ENCODE results near the gene FAM120C. TPM values are rescaled to one million over a fixed set of nuclear protein-coding genes. Genes with fewer than 3 reads are reported as not detected.

Gene FAM120C
- total RNA-seq, 2 donors from 2014 or later = 10.5 to 14.9 TPM

DNA sequence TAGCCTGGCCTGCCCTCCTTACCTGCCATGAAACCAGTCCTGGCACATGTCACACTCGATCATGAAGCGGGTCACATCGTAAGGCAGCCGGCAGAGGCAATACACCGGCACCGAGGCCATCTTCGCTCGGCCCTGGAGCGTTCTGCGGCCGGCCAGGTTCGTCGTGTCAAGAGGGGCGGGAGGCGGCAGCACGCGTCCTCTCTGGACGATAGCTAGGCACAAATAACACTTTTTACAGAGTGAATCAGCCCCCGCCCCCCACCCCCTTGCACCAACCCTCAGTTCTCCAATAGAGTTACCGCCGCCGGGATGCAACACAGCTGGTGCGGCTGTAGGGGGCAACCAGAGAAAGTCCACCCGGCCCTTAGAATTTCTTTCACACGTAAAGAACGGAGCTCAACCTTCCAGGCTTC is 140.4 kb downstream of the FAM120C start:
- intact Hi-C loops (cut with DNase I) = loop anchor here (5.0 to 10.0 kb wide), 3 partner anchors 142 to 765 kb away; partner anchors contain the start of genes FAM120C, HUWE1 and MAGED2

DNA sequence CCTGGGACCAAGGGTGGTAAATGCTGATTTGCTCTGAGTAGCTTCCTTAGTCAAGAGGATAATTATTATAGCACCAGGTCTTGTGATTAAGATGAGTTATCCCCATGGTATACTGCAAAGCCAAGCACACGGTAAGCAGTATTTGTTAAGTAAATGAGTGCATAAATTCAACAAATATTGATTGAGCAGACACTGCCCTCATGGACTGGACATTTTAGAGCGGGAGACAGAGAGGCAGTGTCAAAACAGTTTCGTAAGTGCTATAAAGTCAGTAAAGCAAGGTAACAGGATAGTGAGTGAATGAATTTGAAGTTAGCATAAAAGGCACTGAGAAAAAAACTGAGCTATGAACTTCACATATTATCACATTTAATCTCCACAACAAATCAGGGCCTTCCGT is 152.7 kb downstream of the FAM120C start:
- Histone ChIP-seq H3K36me3 (no peaks in the 10 kb centered on the region), H3K4me1 (replicated peaks) (no peaks in the 10 kb centered on the region), H3K9me3 (no peaks in the 10 kb centered on the region), H3K27ac (peak overlapping the region; percentile 43 to 49), H3K27me3 (replicated peaks; ENCODE audit: insufficient read depth) (no peaks in the 10 kb centered on the region), H3K4me3 (no peak overlapping the region)
- intact Hi-C loops (cut with DNase I) = no loop called here
- 49% methylated on average over 4 of the region's 4 CpGs for WGBS
- no peak for TF ChIP-seq POLR2A (IDR thresholded peaks at IDR 0.05)
- no peak for TF ChIP-seq POLR2AphosphoS5 (IDR thresholded peaks at IDR 0.05)
- TF ChIP-seq, protein P1, sequence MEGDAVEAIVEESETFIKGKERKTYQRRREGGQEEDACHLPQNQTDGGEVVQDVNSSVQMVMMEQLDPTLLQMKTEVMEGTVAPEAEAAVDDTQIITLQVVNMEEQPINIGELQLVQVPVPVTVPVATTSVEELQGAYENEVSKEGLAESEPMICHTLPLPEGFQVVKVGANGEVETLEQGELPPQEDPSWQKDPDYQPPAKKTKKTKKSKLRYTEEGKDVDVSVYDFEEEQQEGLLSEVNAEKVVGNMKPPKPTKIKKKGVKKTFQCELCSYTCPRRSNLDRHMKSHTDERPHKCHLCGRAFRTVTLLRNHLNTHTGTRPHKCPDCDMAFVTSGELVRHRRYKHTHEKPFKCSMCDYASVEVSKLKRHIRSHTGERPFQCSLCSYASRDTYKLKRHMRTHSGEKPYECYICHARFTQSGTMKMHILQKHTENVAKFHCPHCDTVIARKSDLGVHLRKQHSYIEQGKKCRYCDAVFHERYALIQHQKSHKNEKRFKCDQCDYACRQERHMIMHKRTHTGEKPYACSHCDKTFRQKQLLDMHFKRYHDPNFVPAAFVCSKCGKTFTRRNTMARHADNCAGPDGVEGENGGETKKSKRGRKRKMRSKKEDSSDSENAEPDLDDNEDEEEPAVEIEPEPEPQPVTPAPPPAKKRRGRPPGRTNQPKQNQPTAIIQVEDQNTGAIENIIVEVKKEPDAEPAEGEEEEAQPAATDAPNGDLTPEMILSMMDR (IDR thresholded peaks at IDR 0.05) = no peak
- DNase-seq (ENCODE audit: low spot score) = no peak

More for the DNA sequence above, 140.4 kb downstream of the FAM120C start:
- DNase-seq (ENCODE audit: low spot score) = peak; percentile 8
- no peaks in the 10 kb centered on the region for H3K27me3 ChIP-seq (replicated peaks; ENCODE audit: insufficient read depth)
- peak overlapping the region; percentile 93 to 94 for H3K27ac ChIP-seq
- 0% methylated on average over 19 of the region's 26 CpGs for WGBS
- H3K36me3 ChIP-seq = no peaks in the 10 kb centered on the region
- H3K4me1 ChIP-seq (replicated peaks) = no peaks in the 10 kb centered on the region
- TF ChIP-seq, protein P1 (IDR thresholded peaks at IDR 0.05) = no peak
- TF ChIP-seq POLR2AphosphoS5 (IDR thresholded peaks at IDR 0.05) (no peak), POLR2A (IDR thresholded peaks at IDR 0.05) (no peak)
- H3K4me3 ChIP-seq = peak overlapping the region; percentile 52 to 58
- no peaks in the 10 kb centered on the region for H3K9me3 ChIP-seq

DNA sequence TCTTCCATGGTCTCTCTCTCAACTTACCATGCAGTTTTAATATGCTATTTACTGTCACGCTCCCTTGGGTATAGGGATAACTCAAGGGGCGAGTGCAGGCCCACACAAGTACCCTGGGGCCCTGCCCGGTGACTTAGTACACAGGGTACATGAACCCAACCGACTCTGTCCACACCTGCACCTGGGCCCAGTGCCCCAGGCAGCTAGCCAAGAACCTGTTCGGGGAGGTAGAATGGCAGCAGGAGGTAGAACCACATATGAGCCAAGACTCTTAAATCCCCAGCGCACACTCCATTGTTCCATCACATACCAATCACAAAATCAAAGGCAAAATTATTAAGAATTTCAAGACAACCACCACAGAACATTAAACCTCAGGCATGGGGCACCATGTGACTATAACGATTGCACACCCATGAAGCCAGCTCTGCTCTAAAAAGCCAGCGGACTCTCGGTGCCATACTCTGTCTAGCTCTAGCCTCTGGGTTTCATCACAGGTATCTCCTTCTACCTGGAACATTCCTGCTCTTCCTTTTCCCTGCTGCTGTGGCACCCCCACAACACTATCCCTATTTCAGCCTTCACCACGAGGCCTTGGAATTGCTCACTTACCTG is 153.4 kb downstream of the FAM120C start:
- DNase-seq (ENCODE audit: low spot score) = peak; percentile 80
- no peaks in the 10 kb centered on the region for H3K9me3 ChIP-seq
- H3K4me1 ChIP-seq (replicated peaks) = no peaks in the 10 kb centered on the region
- no peak overlapping the region for H3K4me3 ChIP-seq
- TF ChIP-seq, protein P1 (IDR thresholded peaks at IDR 0.05) = no peak
- TF ChIP-seq POLR2AphosphoS5 (IDR thresholded peaks at IDR 0.05) = peak; percentile 69
- no peak for TF ChIP-seq POLR2A (IDR thresholded peaks at IDR 0.05)
- 55% methylated on average over 10 of the region's 10 CpGs for WGBS
- H3K27ac ChIP-seq = peak overlapping the region; percentile 49 to 50
- no peaks in the 10 kb centered on the region for H3K27me3 ChIP-seq (replicated peaks; ENCODE audit: insufficient read depth)
- H3K36me3 ChIP-seq = no peaks in the 10 kb centered on the region
- intact Hi-C loops (cut with DNase I) = no loop called here

DNA sequence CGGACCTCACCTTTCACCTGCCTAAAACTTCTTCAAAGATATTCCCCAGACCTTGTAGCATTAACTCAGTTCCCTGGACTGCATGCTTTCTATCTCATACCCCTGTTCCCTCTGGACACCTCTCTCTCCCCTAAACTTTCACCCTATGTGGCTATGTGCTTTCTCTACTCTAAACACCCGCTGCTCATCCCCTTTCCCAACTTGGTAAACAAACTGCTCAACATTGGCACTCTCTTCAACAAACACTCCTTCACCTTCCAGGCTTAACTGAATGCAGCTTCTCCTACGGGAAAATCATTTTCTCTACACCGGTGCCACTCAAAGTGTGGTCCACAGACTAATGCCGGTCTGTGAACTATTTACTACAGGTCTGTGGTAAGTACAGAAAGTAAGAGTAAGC is 158.7 kb downstream of the FAM120C start:
- intact Hi-C loops (cut with DNase I) = no loop called here
- Histone ChIP-seq H3K27ac (no peak overlapping the region), H3K36me3 (no peaks in the 10 kb centered on the region), H3K4me1 (replicated peaks) (no peaks in the 10 kb centered on the region), H3K27me3 (replicated peaks; ENCODE audit: insufficient read depth) (no peaks in the 10 kb centered on the region), H3K9me3 (no peaks in the 10 kb centered on the region), H3K4me3 (no peak overlapping the region)
- no peak for DNase-seq (ENCODE audit: low spot score)
- 88% methylated on average over 5 of the region's 5 CpGs for WGBS
- TF ChIP-seq, protein P1 (IDR thresholded peaks at IDR 0.05) = no peak
- TF ChIP-seq POLR2AphosphoS5 (IDR thresholded peaks at IDR 0.05) (no peak), POLR2A (IDR thresholded peaks at IDR 0.05) (no peak)

Small RNAs within 50 kb of the gene (small RNA-seq; reads per million reads assigned to genes)
- gene AL589872.1 = 0 reads per million in 2 donors

Other genes with a start within 250 kb of the FAM120C start
- 100 to 1,000 TPM in 1 of 2 donors, 10 to 100 TPM in 1; 30.4 to 139 TPM for gene PHF8, start 138.8 kb downstream of the FAM120C start, total RNA-seq
- 10 to 100 TPM in 1 of 2 donors, 1 to 10 TPM in 1; 2.4 to 60.3 TPM for gene WNK3, start 174.8 kb upstream of the FAM120C start, total RNA-seq

All from prostate gland (tissue), 2 donors.